Measurements from ENCODE around the gene PDE2A. TPM values are rescaled to one million over a fixed set of nuclear protein-coding genes. Genes with fewer than 3 reads are reported as not detected.

Gene PDE2A
- total and polyA plus RNA-seq, 8 donors, result 8.4 to 13.8 (median 11.2) TPM

DNA sequence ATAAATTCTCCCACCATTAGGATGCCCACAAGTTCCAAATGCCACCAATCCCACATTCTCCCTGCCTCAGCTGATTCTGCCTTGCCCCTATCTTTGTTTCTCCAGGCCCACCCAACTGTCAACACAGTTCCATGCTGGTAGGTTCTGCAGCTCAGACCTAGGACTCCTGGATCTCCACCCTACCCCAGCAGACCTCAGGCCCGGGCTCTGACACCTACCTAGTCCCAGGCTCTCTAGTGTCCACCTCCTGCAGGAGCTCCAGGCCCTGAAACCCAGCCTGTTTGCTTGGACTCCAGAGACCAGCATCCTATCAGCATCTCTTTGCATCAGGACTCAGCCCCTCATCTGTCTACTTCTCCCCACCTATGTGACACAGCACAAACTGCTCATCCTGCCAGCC lies 86.5 kb downstream of the PDE2A start:
- Histone ChIP-seq H3K27ac (no peak overlapping the region), H3K4me3 (no peak overlapping the region), H3K4me1 (peaks cover 6 to 28% of the 10 kb centered on the region in 2 donors), H3K36me3 (no peaks in the 10 kb centered on the region), H3K27me3 (peaks cover 35 to 97% of the 10 kb centered on the region in 2 donors), H3K9me3 (no peaks in the 10 kb centered on the region)
- intact Hi-C loops (cut with DNase I), result loop anchor here in 1 of 2 donors (5.0 kb wide), 1 partner anchor 55 kb away; no protein-coding TSS in a partner anchor
- DNase-seq (peak in 1 of 4 donors; percentile 28), ATAC-seq (no peak)
- TF ChIP-seq, protein P1, sequence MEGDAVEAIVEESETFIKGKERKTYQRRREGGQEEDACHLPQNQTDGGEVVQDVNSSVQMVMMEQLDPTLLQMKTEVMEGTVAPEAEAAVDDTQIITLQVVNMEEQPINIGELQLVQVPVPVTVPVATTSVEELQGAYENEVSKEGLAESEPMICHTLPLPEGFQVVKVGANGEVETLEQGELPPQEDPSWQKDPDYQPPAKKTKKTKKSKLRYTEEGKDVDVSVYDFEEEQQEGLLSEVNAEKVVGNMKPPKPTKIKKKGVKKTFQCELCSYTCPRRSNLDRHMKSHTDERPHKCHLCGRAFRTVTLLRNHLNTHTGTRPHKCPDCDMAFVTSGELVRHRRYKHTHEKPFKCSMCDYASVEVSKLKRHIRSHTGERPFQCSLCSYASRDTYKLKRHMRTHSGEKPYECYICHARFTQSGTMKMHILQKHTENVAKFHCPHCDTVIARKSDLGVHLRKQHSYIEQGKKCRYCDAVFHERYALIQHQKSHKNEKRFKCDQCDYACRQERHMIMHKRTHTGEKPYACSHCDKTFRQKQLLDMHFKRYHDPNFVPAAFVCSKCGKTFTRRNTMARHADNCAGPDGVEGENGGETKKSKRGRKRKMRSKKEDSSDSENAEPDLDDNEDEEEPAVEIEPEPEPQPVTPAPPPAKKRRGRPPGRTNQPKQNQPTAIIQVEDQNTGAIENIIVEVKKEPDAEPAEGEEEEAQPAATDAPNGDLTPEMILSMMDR (IDR thresholded peaks at IDR 0.05), result no peak

- H3K27me3 ChIP-seq, result peaks cover 34 to 86% of the 10 kb centered on the region in 2 donors
- intact Hi-C loops (cut with DNase I), result loop anchor here in 1 of 2 donors (5.0 kb wide), 1 partner anchor 56 kb away; no protein-coding TSS in a partner anchor
- peaks cover 6 to 28% of the 10 kb centered on the region in 2 donors for H3K4me1 ChIP-seq
- TF ChIP-seq, protein P1 (IDR thresholded peaks at IDR 0.05), result no peak
- no peak overlapping the region for H3K4me3 ChIP-seq
- H3K36me3 ChIP-seq, result no peaks in the 10 kb centered on the region
- DNase-seq (peak in 1 of 4 donors; percentile 45), ATAC-seq (no peak)
- H3K27ac ChIP-seq, result no peak overlapping the region
- H3K9me3 ChIP-seq, result no peaks in the 10 kb centered on the region
These were observed 87.7 kb downstream of the PDE2A start for GRCh38 chr11:72586321-72587090.

DNA sequence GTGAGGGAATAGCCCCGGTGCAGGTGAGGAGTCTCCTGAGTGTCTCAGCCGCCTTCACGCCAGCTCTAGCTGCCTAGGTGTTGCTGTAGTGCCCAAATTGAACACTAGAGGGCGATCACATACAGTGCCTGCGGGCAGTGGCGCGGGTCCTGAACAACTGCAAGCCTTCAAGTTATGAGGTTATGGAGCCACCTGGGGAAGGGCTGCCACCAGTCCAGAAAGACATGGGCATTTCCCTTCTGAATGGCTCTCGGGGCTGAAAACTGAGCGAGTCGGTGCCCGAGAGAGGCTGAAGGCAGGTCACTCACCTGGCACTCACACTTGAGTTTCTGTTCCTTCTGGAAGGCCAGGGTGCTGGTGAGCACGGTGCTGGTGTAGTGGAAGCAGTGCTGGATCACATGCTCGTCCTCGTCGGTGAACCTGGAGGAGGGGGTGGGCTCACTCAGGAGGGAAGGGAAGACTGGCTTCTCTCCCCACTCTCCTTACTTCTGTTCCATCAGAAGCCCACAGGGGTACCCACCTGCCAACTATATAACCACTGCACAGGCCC lies 88.4 kb downstream of the PDE2A start:
- intact Hi-C loops (cut with DNase I), result loop anchor here in 1 of 2 donors (5.0 kb wide), 1 partner anchor 56 kb away; no protein-coding TSS in a partner anchor
- peaks cover 27 to 79% of the 10 kb centered on the region in 2 donors for H3K27me3 ChIP-seq

DNA sequence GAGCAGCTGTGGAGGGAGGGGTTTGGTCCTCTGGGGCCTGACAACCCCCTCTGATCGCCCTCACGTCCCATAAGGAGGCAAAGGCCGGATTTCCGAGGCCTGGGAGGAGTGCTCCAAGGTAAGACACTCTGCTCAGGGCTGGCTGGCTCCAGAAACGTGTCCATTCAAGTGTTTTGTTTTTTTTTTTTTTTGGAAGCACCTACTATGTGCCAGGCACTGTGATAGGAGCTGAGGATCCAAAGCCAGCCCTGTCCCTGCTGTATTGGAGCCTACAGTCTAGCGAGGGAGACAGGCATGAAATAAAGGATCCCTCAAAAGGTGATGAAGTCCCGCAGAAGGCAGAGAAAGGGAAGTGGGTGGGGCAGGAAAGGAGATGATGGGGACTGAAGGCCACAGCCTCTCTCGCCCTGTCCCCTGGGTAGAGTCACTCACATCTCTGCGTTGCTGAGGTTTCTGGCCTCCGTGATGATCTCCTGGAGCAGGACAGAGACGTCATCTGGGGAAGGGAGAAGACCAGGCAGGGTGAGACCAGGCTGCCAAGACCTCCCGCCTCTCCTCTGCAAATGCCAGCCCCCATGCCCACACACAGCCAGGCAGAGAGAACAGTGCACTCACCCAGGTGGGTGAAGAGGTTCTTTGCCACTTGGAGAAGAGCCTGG lies 89.2 kb downstream of the PDE2A start:
- H3K27me3 ChIP-seq, result peaks cover 19 to 71% of the 10 kb centered on the region in 2 donors
- H3K4me3 ChIP-seq, result no peak overlapping the region
- DNase-seq (peak in 1 of 4 donors; percentile 22), ATAC-seq (no peak)
- H3K4me1 ChIP-seq, result peaks cover 6 to 23% of the 10 kb centered on the region in 2 donors
- intact Hi-C loops (cut with DNase I), result loop anchor here in 1 of 2 donors (5.0 kb wide), 1 partner anchor 57 kb away; no protein-coding TSS in a partner anchor
- no peaks in the 10 kb centered on the region for H3K9me3 ChIP-seq
- TF ChIP-seq, protein P1 (IDR thresholded peaks at IDR 0.05), result no peak
- no peak overlapping the region for H3K27ac ChIP-seq
- no peaks in the 10 kb centered on the region for H3K36me3 ChIP-seq

More for the DNA sequence above, 88.4 kb downstream of the PDE2A start:
- no peak overlapping the region for H3K4me3 ChIP-seq
- H3K4me1 ChIP-seq, result peaks cover 6 to 28% of the 10 kb centered on the region in 2 donors
- TF ChIP-seq, protein P1 (IDR thresholded peaks at IDR 0.05), result peak; percentile 92 to 96
- no peaks in the 10 kb centered on the region for H3K36me3 ChIP-seq
- no peak overlapping the region for H3K27ac ChIP-seq
- peak; percentile 84 for ATAC-seq
- no peaks in the 10 kb centered on the region for H3K9me3 ChIP-seq
- DNase-seq, result peak; percentile 51 to 83 (median 72)

Data from left lung (tissue), 10 donors.